K562 (cell line): Measurements from ENCODE around the gene ARFGAP1.

Experiments used
- BRCA1 ChIP-seq, 2 experiments: fragments of 450-650 bp in 1 of 2; sonication (generic) in 1 of 2; formaldehyde crosslinking in 1 of 2; IDR thresholded peaks; 2 replicates each; pipeline versions ENCODE4 v1.5.0 to v1.6.1; 2017 to 2020; ENCODE audit warnings: mild to moderate bottlenecking in 1 of 2, missing genetic modification reagents in 1 of 2
- NONO ChIP-seq, 2 experiments: fragments of 200-400 bp in 1 of 2; fragments of 450-650 bp in 1 of 2; formaldehyde crosslinking in 1 of 2; IDR thresholded peaks; 2 replicates each; pipeline ENCODE4 v1.6.1; 2017; ENCODE audit warnings: low read depth in 2 of 2, mild to moderate bottlenecking in 2 of 2, moderate library complexity in 2 of 2, low read length in 1 of 2
- TF ChIP-seq, protein P1 (sequence below), 2 experiments: fragments of 450-650 bp; formaldehyde crosslinking in 1 of 2; IDR thresholded peaks; 2 replicates each; pipeline versions ENCODE4 v1.4.0 to v1.6.1; 2014 to 2020; ENCODE audit warnings: mild to moderate bottlenecking in 2 of 2, borderline replicate concordance in 1 of 2, low read depth in 1 of 2
- TF ChIP-seq, protein P2 (sequence below): fragments of 250-450 bp; sonication (Bioruptor Pico); IDR thresholded peaks from 2 replicates; pipeline ENCODE4 v1.4.0; 2020; ENCODE audit warnings: mild to moderate bottlenecking, moderate library complexity

DNA sequence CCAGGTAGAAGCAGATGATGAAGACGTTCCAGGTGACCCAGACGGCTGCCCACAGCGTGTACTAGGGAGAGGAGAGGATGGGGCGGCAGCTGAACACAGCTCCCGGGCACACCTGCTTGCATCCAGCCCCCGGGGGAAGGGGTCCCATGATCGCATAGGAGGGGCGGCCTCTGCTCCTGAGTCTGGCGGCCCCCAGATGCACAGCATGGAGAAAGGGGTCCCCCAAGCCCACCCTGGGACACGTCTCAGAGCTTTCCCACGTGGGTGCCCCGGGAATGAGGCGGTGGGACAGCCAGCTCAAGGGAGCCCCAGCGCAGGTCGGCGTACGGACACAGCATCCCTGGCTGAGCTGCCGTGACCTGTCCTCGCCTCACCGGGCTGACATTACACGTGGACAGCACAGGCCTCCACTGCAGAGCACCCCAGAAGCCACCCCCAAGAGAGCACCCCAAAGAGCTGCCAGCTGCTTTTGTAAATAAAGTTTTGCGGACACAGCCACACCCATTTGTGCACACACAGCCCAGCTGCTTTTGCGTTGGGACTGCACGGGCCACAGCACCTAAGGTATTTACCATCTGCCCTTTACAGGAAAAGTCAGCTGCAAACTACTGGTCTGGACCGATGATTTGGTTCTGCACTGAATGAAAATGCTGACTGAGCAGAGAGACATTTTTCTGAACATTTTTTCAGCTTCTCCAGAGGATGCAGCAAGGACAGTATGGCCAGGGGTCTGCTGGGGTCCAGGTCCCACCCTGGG is 23.6 kb upstream of the ARFGAP1 start:
- TF ChIP-seq NONO (IDR thresholded peaks at IDR 0.05; ENCODE audit: low read depth in 2 of 2, low read length in 1 of 2) (no peak), BRCA1 (IDR thresholded peaks at IDR 0.05) (no peak), BRCA1 (CRISPR knock-in tag; IDR thresholded peaks at IDR 0.05) (no peak)
- TF ChIP-seq, protein P1, sequence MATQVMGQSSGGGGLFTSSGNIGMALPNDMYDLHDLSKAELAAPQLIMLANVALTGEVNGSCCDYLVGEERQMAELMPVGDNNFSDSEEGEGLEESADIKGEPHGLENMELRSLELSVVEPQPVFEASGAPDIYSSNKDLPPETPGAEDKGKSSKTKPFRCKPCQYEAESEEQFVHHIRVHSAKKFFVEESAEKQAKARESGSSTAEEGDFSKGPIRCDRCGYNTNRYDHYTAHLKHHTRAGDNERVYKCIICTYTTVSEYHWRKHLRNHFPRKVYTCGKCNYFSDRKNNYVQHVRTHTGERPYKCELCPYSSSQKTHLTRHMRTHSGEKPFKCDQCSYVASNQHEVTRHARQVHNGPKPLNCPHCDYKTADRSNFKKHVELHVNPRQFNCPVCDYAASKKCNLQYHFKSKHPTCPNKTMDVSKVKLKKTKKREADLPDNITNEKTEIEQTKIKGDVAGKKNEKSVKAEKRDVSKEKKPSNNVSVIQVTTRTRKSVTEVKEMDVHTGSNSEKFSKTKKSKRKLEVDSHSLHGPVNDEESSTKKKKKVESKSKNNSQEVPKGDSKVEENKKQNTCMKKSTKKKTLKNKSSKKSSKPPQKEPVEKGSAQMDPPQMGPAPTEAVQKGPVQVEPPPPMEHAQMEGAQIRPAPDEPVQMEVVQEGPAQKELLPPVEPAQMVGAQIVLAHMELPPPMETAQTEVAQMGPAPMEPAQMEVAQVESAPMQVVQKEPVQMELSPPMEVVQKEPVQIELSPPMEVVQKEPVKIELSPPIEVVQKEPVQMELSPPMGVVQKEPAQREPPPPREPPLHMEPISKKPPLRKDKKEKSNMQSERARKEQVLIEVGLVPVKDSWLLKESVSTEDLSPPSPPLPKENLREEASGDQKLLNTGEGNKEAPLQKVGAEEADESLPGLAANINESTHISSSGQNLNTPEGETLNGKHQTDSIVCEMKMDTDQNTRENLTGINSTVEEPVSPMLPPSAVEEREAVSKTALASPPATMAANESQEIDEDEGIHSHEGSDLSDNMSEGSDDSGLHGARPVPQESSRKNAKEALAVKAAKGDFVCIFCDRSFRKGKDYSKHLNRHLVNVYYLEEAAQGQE (IDR thresholded peaks at IDR 0.05; ENCODE audit: borderline replicate concordance) = no peak
- TF ChIP-seq, protein P1 (CRISPR knock-in tag; IDR thresholded peaks at IDR 0.05; ENCODE audit: low read depth) = no peak
- TF ChIP-seq, protein P2, sequence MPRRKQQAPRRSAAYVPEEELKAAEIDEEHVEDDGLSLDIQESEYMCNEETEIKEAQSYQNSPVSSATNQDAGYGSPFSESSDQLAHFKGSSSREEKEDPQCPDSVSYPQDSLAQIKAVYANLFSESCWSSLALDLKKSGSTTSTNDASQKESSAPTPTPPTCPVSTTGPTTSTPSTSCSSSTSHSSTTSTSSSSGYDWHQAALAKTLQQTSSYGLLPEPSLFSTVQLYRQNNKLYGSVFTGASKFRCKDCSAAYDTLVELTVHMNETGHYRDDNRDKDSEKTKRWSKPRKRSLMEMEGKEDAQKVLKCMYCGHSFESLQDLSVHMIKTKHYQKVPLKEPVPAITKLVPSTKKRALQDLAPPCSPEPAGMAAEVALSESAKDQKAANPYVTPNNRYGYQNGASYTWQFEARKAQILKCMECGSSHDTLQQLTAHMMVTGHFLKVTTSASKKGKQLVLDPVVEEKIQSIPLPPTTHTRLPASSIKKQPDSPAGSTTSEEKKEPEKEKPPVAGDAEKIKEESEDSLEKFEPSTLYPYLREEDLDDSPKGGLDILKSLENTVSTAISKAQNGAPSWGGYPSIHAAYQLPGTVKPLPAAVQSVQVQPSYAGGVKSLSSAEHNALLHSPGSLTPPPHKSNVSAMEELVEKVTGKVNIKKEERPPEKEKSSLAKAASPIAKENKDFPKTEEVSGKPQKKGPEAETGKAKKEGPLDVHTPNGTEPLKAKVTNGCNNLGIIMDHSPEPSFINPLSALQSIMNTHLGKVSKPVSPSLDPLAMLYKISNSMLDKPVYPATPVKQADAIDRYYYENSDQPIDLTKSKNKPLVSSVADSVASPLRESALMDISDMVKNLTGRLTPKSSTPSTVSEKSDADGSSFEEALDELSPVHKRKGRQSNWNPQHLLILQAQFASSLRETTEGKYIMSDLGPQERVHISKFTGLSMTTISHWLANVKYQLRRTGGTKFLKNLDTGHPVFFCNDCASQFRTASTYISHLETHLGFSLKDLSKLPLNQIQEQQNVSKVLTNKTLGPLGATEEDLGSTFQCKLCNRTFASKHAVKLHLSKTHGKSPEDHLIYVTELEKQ (CRISPR knock-in tag) = no peak
